ENCODE results near the gene EFNA1. TPM values are rescaled to one million over a fixed set of nuclear protein-coding genes. Genes with fewer than 3 reads are reported as not detected.

The EFNA1 gene
- total RNA-seq, 1 experiment from 2014 or later: 6.5 TPM

DNA sequence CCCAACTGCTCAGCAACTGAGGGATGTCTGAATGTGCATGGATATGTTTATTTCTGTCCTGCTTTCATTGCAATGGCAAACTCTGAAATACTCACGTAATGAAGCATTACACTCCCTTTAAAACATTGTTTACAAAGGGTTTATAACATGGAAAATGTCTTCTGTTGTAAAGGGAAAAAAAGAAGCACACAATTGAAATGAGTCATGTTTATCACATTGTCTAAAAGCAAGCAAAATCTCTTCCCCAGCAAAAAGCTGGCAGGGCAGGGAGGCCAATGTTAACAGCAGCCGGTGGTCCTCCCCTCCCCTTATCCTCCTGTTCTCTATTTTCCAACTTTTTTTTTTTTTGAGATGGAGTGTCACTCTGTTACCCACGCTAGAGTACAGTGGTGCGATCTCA, 3.9 kb upstream of the EFNA1 start:
- Mint-ChIP-seq H3K27me3 (ENCODE audit: low read depth) (peaks cover 76% of the 10 kb centered on the region), H3K4me3 (no peak overlapping the region), H3K36me3 (no peaks in the 10 kb centered on the region), H3K9me3 (no peaks in the 10 kb centered on the region), H3K27ac (no peak overlapping the region), H3K4me1 (peaks cover 32% of the 10 kb centered on the region)
- no peak for TF ChIP-seq SP1 (CRISPR knock-in tag; conservative IDR thresholded peaks at IDR 0.05)
- TF ChIP-seq EMX1 (CRISPR knock-in tag; IDR thresholded peaks at IDR 0.05): no peak
- no peak for TF ChIP-seq CREB1 (CRISPR knock-in tag; IDR thresholded peaks at IDR 0.05)
- TF ChIP-seq, protein P1, sequence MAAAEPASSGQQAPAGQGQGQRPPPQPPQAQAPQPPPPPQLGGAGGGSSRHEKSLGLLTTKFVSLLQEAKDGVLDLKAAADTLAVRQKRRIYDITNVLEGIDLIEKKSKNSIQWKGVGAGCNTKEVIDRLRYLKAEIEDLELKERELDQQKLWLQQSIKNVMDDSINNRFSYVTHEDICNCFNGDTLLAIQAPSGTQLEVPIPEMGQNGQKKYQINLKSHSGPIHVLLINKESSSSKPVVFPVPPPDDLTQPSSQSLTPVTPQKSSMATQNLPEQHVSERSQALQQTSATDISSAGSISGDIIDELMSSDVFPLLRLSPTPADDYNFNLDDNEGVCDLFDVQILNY (CRISPR knock-in tag; IDR thresholded peaks at IDR 0.05): no peak
- TF ChIP-seq SMAD4 (CRISPR knock-in tag; IDR thresholded peaks at IDR 0.05): no peak
- TF ChIP-seq, protein P2, sequence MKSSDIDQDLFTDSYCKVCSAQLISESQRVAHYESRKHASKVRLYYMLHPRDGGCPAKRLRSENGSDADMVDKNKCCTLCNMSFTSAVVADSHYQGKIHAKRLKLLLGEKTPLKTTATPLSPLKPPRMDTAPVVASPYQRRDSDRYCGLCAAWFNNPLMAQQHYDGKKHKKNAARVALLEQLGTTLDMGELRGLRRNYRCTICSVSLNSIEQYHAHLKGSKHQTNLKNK (CRISPR knock-in tag; IDR thresholded peaks at IDR 0.05): no peak
- TF ChIP-seq JUN (CRISPR knock-in tag; IDR thresholded peaks at IDR 0.05): no peak
- no peak for TF ChIP-seq TP53 (CRISPR knock-in tag; IDR thresholded peaks at IDR 0.05)
- no peak for TF ChIP-seq JAZF1 (CRISPR knock-in tag; IDR thresholded peaks at IDR 0.05)
- TF ChIP-seq MXD4 (CRISPR knock-in tag; IDR thresholded peaks at IDR 0.05; ENCODE audit: borderline replicate concordance): no peak
- TF ChIP-seq GRHL2 (CRISPR knock-in tag; IDR thresholded peaks at IDR 0.05; ENCODE audit: insufficient replicate concordance, severe bottlenecking): no peak
- TF ChIP-seq, protein P3, sequence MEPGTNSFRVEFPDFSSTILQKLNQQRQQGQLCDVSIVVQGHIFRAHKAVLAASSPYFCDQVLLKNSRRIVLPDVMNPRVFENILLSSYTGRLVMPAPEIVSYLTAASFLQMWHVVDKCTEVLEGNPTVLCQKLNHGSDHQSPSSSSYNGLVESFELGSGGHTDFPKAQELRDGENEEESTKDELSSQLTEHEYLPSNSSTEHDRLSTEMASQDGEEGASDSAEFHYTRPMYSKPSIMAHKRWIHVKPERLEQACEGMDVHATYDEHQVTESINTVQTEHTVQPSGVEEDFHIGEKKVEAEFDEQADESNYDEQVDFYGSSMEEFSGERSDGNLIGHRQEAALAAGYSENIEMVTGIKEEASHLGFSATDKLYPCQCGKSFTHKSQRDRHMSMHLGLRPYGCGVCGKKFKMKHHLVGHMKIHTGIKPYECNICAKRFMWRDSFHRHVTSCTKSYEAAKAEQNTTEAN (CRISPR knock-in tag; IDR thresholded peaks at IDR 0.05): no peak
- no peak for TF ChIP-seq FOXJ3 (CRISPR knock-in tag; IDR thresholded peaks at IDR 0.05; ENCODE audit: borderline replicate concordance)
- no peak for TF ChIP-seq CBFB (CRISPR knock-in tag; IDR thresholded peaks at IDR 0.05; ENCODE audit: low read depth)
- TF ChIP-seq IRF2 (CRISPR knock-in tag; IDR thresholded peaks at IDR 0.05; ENCODE audit: borderline replicate concordance, low read depth): no peak
- no peak for TF ChIP-seq FOXP1 (CRISPR knock-in tag; IDR thresholded peaks at IDR 0.05; ENCODE audit: borderline replicate concordance)
- TF ChIP-seq, protein P4, sequence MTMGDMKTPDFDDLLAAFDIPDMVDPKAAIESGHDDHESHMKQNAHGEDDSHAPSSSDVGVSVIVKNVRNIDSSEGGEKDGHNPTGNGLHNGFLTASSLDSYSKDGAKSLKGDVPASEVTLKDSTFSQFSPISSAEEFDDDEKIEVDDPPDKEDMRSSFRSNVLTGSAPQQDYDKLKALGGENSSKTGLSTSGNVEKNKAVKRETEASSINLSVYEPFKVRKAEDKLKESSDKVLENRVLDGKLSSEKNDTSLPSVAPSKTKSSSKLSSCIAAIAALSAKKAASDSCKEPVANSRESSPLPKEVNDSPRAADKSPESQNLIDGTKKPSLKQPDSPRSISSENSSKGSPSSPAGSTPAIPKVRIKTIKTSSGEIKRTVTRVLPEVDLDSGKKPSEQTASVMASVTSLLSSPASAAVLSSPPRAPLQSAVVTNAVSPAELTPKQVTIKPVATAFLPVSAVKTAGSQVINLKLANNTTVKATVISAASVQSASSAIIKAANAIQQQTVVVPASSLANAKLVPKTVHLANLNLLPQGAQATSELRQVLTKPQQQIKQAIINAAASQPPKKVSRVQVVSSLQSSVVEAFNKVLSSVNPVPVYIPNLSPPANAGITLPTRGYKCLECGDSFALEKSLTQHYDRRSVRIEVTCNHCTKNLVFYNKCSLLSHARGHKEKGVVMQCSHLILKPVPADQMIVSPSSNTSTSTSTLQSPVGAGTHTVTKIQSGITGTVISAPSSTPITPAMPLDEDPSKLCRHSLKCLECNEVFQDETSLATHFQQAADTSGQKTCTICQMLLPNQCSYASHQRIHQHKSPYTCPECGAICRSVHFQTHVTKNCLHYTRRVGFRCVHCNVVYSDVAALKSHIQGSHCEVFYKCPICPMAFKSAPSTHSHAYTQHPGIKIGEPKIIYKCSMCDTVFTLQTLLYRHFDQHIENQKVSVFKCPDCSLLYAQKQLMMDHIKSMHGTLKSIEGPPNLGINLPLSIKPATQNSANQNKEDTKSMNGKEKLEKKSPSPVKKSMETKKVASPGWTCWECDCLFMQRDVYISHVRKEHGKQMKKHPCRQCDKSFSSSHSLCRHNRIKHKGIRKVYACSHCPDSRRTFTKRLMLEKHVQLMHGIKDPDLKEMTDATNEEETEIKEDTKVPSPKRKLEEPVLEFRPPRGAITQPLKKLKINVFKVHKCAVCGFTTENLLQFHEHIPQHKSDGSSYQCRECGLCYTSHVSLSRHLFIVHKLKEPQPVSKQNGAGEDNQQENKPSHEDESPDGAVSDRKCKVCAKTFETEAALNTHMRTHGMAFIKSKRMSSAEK (CRISPR knock-in tag; IDR thresholded peaks at IDR 0.05; ENCODE audit: borderline replicate concordance): no peak
- no peak for TF ChIP-seq NR3C1 (CRISPR knock-in tag; conservative IDR thresholded peaks at IDR 0.05; ENCODE audit: low read depth)
- TF ChIP-seq, protein P5, sequence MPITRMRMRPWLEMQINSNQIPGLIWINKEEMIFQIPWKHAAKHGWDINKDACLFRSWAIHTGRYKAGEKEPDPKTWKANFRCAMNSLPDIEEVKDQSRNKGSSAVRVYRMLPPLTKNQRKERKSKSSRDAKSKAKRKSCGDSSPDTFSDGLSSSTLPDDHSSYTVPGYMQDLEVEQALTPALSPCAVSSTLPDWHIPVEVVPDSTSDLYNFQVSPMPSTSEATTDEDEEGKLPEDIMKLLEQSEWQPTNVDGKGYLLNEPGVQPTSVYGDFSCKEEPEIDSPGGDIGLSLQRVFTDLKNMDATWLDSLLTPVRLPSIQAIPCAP (CRISPR knock-in tag; IDR thresholded peaks at IDR 0.05): no peak
- TF ChIP-seq, protein P6, sequence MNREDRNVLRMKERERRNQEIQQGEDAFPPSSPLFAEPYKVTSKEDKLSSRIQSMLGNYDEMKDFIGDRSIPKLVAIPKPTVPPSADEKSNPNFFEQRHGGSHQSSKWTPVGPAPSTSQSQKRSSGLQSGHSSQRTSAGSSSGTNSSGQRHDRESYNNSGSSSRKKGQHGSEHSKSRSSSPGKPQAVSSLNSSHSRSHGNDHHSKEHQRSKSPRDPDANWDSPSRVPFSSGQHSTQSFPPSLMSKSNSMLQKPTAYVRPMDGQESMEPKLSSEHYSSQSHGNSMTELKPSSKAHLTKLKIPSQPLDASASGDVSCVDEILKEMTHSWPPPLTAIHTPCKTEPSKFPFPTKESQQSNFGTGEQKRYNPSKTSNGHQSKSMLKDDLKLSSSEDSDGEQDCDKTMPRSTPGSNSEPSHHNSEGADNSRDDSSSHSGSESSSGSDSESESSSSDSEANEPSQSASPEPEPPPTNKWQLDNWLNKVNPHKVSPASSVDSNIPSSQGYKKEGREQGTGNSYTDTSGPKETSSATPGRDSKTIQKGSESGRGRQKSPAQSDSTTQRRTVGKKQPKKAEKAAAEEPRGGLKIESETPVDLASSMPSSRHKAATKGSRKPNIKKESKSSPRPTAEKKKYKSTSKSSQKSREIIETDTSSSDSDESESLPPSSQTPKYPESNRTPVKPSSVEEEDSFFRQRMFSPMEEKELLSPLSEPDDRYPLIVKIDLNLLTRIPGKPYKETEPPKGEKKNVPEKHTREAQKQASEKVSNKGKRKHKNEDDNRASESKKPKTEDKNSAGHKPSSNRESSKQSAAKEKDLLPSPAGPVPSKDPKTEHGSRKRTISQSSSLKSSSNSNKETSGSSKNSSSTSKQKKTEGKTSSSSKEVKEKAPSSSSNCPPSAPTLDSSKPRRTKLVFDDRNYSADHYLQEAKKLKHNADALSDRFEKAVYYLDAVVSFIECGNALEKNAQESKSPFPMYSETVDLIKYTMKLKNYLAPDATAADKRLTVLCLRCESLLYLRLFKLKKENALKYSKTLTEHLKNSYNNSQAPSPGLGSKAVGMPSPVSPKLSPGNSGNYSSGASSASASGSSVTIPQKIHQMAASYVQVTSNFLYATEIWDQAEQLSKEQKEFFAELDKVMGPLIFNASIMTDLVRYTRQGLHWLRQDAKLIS (CRISPR knock-in tag; IDR thresholded peaks at IDR 0.05; ENCODE audit: borderline replicate concordance): no peak
- POLR2A ChIA-PET: no interaction called here
- DNase-seq (ENCODE audit: low spot score) (no peak), ATAC-seq (no peak)
- CTCF ChIA-PET: interaction anchor here (3.3 to 12.9 kb wide), 4 partner anchors 34 to 44 kb away, joined by 21 to 164 read pairs (median 92); no protein-coding TSS in a partner anchor

All from WTC11 (cell line).